Measurements from ENCODE around the gene SPINDOC. TPM values are rescaled to one million over a fixed set of nuclear protein-coding genes. Genes with fewer than 3 reads are reported as not detected.

The SPINDOC gene
- total and polyA plus RNA-seq, 9 donors: 5.4 to 22.7 (median 15.8) TPM

DNA sequence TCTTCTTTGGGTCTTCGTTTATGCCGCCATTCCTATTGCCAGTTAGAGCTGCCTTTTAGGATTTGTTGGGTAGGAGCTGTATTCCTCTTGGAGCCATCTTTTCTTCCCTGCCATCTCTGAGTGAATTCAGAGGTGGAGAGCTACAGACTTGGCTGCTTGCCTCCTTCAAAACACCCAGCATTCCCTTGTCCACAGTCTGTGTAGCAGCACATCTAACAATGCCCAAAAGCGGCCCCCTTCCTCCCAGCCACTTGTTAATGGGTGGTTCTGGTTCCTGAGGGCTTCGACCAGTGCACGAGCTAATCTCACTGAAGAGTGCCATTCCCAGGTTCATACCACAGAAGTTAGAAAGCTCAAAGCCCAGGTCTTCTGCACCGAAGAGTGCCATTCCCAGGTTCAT is 63.4 kb downstream of the SPINDOC start:
- Histone ChIP-seq H3K4me3 (no peak overlapping the region), H3K36me3 (no peaks in the 10 kb centered on the region), H3K27me3 (no peaks in the 10 kb centered on the region), H3K27ac (no peak overlapping the region), H3K9me3 (no peaks in the 10 kb centered on the region), H3K4me1 (ENCODE audit: insufficient read depth) (peaks cover 40% of the 10 kb centered on the region)
- WGBS, 3 donors: 96 to 97% (median 97%) methylated on average over 6 of the region's 6 CpGs
- TF ChIP-seq, protein P1, sequence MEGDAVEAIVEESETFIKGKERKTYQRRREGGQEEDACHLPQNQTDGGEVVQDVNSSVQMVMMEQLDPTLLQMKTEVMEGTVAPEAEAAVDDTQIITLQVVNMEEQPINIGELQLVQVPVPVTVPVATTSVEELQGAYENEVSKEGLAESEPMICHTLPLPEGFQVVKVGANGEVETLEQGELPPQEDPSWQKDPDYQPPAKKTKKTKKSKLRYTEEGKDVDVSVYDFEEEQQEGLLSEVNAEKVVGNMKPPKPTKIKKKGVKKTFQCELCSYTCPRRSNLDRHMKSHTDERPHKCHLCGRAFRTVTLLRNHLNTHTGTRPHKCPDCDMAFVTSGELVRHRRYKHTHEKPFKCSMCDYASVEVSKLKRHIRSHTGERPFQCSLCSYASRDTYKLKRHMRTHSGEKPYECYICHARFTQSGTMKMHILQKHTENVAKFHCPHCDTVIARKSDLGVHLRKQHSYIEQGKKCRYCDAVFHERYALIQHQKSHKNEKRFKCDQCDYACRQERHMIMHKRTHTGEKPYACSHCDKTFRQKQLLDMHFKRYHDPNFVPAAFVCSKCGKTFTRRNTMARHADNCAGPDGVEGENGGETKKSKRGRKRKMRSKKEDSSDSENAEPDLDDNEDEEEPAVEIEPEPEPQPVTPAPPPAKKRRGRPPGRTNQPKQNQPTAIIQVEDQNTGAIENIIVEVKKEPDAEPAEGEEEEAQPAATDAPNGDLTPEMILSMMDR (IDR thresholded peaks at IDR 0.05): no peak
- TF ChIP-seq EP300 (IDR thresholded peaks at IDR 0.05) (no peak), POLR2A (IDR thresholded peaks at IDR 0.05) (no peak)
- intact Hi-C loops (cut with DNase I): loop anchor here in 1 of 4 donors (5.0 kb wide), 1 partner anchor 1764 kb away; no protein-coding TSS in a partner anchor
- DNase-seq: no peak

Small RNA genes within 50 kb of the gene (small RNA-seq; reads per million reads assigned to genes)
- not detected for gene AP006289.1
- not detected for gene RN7SL596P

Other genes starting within 250 kb of the SPINDOC start
- gene PLAAT3, start 199.0 kb upstream of the SPINDOC start, total RNA-seq: 100 to 1,000 TPM in 5 of 7 donors, 10 to 100 TPM in 2; 52.2 to 147 (median 110) TPM
- gene PLAAT3, start 199.0 kb upstream of the SPINDOC start, polyA plus RNA-seq: 100 to 1,000 TPM in 1 of 2 donors, 10 to 100 TPM in 1; 41.1 to 128 TPM
- 10 to 100 TPM; 44.9 to 81.8 (median 55.7) TPM for gene ATL3, start 142.1 kb upstream of the SPINDOC start, total RNA-seq
- gene ATL3, start 142.1 kb upstream of the SPINDOC start, polyA plus RNA-seq: 10 to 100 TPM; 16.5 to 27.8 TPM
- 10 to 100 TPM; 53.2 to 82.9 (median 64.1) TPM for gene RTN3, start 132.0 kb upstream of the SPINDOC start, total RNA-seq
- gene RTN3, start 132.0 kb upstream of the SPINDOC start, polyA plus RNA-seq: 100 to 1,000 TPM in 1 of 2 donors, 10 to 100 TPM in 1; 49.5 to 142 TPM
- gene ZFTA, start 44.7 kb upstream of the SPINDOC start, total RNA-seq: 10 to 100 TPM; 22.6 to 64.4 (median 51.4) TPM
- 10 to 100 TPM; 20.2 to 23.8 TPM for gene ZFTA, start 44.7 kb upstream of the SPINDOC start, polyA plus RNA-seq
- gene MARK2, start 25.7 kb downstream of the SPINDOC start, total RNA-seq: 10 to 100 TPM; 13.5 to 27.8 (median 25.8) TPM
- gene MARK2, start 25.7 kb downstream of the SPINDOC start, polyA plus RNA-seq: 10 to 100 TPM; 12.3 to 27.0 TPM
- gene RCOR2, start 103.7 kb downstream of the SPINDOC start, total RNA-seq: 1 to 10 TPM in 5 of 7 donors, under 1 TPM in 2; 0.12 to 7.9 (median 5.4) TPM
- under 1 TPM; 0.60 to 0.94 TPM for gene RCOR2, start 103.7 kb downstream of the SPINDOC start, polyA plus RNA-seq
- gene NAA40, start 125.5 kb downstream of the SPINDOC start, total RNA-seq: 10 to 100 TPM in 6 of 7 donors, 1 to 10 TPM in 1; 4.5 to 15.9 (median 13.4) TPM
- gene NAA40, start 125.5 kb downstream of the SPINDOC start, polyA plus RNA-seq: 1 to 10 TPM; 7.0 to 7.6 TPM
- 100 to 1,000 TPM; 197 to 339 (median 222) TPM for gene COX8A, start 161.2 kb downstream of the SPINDOC start, total RNA-seq
- 100 to 1,000 TPM in 1 of 2 donors, 10 to 100 TPM in 1; 64.8 to 438 TPM for gene COX8A, start 161.2 kb downstream of the SPINDOC start, polyA plus RNA-seq
- 10 to 100 TPM; 49.4 to 66.7 (median 50.7) TPM for gene OTUB1, start 173.0 kb downstream of the SPINDOC start, total RNA-seq
- 10 to 100 TPM; 34.7 to 55.1 TPM for gene OTUB1, start 173.0 kb downstream of the SPINDOC start, polyA plus RNA-seq
- gene FLRT1, start 222.5 kb downstream of the SPINDOC start, total RNA-seq: 1 to 10 TPM in 1 of 7 donors, under 1 TPM in 6; 0.23 to 1.2 (median 0.45) TPM
- under 1 TPM; 0.13 to 0.17 TPM for gene FLRT1, start 222.5 kb downstream of the SPINDOC start, polyA plus RNA-seq